Measurements from ENCODE around the gene SLC12A7.

DNA sequence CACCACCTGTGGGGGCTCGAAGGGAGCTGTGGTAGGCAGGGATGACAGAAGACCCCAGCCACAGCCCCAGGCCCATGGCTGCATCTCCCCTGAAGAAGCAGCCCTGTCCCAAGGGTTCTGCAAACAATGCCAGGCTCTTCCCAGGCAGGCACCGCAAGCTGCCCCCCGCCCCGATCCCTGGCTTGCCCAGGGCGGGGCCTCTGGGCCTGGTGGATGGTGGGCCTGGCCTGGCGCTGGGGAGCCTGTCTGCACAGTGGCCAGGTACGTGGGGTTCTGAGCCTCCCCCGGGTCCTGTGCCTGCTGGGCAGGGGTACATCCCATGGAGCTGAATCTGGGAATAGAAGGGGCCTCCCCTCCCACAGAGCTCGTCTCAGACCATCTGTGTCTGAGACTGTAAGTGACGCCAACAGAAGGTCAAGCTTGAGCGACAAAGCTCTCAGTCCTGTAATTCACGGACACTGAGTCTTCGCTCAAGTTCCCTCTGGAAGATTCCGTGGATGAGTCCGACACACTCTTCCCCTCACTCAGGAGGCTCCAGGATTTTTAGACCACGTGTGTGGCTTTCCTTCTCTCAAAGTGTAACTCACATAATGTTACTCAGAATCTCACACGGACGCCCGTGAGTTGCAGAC, 4.4 kb upstream of the SLC12A7 start:
- TF ChIP-seq CTCF (IDR thresholded peaks at IDR 0.05) (no peak), POLR2A (IDR thresholded peaks at IDR 0.05) (no peak)
